Effector CD4-positive, alpha-beta T cell (primary cell): ENCODE data around the gene NDC80.
A peak's percentile ranks its signal among the peaks of the same experiment; 100 is the strongest.
"Not testable (repeated sequence)": the region's sequence is repeated elsewhere in the genome, so short reads cannot be mapped to it uniquely, and the experiment has no call there.

Experiments
- DNase-seq: peaks from one replicate; pipeline ENCODE4 v3.0.0-alpha.2; 2020
- total RNA-seq: gene quantifications from one replicate; lab custom pipeline; 2026; lab: John Stamatoyannopoulos, UW

Gene NDC80
- total RNA-seq, result 9.6 reads per million, percentile 31 among the genes with 10 or more reads in this experiment

GRCh38 chr18:2571200-2572170, at the start of gene NDC80, which contains the start of gene METTL4:
Gene NDC80 (plus strand): TSS chr18:2571557. CDS start chr18:2572986, 1,429 bp downstream.
Gene METTL4 (minus strand): TSS chr18:2571505. CDS start chr18:2567216, 4,289 bp downstream.
- peak; percentile 80 for DNase-seq

GRCh38 chr18:2522112-2522511, 49.2 kb upstream of the NDC80 start:
- DNase-seq, result no peak

- DNase-seq, result not testable (repeated sequence)
Observed at GRCh38 chr18:2524794-2525198, 46.6 kb upstream of the NDC80 start.

GRCh38 chr18:2526329-2526728, 45.0 kb upstream of the NDC80 start:
- DNase-seq, result no peak

DNA sequence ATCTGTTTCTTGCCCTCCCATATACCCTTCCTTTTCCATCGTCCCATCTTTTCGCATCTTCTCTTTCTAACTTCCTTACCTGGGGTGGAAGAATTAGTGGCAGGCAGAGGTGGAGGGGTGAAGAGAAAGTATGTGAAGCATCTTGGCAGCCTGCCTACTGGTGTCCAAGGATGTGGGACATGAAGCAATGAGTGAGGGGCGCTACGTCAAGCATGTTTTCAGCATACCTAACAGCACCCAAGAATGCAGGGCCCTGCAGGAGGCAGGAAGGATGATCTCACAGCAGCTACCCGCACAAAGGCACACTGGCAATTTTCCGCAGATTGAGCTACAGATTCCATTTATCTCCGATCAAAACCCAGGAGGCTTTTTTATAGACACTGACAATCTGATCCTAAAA, 42.2 kb upstream of the NDC80 start:
- no peak for DNase-seq

DNA sequence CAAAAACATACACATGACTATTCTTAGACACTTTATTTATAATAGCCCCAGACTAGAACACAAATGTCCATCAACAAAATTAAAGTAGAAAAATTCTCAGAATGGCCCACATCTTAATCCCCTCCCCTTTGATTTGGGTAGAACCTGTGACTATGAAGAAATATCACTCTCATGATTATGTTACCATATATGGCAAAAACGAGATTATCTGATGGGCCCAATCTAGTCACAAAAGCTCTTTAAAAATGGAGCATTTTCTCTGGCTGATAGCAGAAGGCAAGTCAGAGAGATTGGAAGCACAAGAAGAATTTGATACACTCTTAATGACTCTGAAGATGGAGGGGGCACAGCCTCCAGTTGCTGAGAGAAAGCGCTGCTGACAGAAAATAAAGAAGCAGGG, 39.6 kb upstream of the NDC80 start:
- DNase-seq, result no peak

DNA sequence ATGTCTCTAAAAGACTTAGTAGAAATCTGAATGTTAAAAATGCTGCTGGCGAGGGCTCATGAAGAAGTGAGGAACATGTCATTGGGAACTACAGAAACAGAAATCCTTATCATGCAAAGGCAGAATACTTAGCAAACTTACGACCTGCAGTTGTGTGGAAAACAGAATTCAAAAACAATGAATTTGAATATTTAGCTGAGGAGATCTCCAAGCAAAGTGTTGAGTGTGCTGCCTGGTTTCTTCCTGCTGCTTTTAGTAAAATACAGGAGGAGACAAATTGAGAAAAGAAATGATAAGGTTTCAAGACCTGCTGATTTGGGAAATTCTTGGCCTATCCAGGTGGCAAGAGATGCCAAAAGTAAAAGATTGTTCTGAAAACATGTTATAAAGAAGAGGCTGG, 38.6 kb upstream of the NDC80 start:
- DNase-seq, result no peak

DNA sequence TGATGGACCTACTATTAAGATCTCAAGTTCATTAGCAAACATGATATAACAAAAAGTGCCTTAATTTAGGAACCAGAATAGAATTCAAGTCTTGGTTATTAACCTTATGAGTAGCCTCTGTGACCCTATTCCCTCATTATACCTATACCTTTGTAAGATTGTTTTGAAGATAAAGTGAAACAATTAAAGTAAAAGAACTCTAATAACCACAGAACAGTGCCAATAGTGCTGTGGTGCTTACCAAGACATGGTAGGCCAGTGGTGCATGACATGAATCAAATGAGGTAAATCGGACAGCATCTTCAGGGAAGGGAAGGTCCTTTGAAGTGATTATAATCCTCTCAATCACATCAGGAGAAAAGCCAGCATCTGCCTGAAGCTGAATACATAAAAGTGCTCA, 36.5 kb upstream of the NDC80 start:
- no peak for DNase-seq

- DNase-seq, result no peak
Observed at GRCh38 chr18:2535419-2535910, 35.9 kb upstream of the NDC80 start.

- no peak for DNase-seq
Observed at GRCh38 chr18:2536063-2536462, 35.3 kb upstream of the NDC80 start.

DNA sequence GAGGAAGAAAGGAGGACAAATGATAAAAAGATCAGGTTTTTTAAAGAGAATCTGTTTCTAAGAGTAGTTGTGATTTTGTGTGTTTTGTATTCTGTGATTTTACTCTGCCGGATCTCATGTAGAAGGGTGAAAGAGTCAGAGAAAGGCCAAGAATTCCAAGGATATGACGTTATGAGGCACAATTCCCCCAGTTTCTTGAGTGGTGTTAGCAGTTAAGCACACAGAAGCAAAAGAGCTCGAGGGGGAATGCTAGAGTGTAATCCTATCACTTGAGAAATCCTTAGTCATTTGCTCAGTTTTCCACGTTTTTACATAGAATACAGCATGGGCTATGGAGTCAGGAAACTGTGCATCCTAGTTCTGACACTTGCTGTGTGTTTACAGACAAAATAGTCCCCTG, 34.9 kb upstream of the NDC80 start:
- no peak for DNase-seq

- DNase-seq, result no peak
Observed at GRCh38 chr18:2537296-2537695, 34.1 kb upstream of the NDC80 start.

- no peak for DNase-seq
Observed at GRCh38 chr18:2538236-2538635, 33.1 kb upstream of the NDC80 start.

DNA sequence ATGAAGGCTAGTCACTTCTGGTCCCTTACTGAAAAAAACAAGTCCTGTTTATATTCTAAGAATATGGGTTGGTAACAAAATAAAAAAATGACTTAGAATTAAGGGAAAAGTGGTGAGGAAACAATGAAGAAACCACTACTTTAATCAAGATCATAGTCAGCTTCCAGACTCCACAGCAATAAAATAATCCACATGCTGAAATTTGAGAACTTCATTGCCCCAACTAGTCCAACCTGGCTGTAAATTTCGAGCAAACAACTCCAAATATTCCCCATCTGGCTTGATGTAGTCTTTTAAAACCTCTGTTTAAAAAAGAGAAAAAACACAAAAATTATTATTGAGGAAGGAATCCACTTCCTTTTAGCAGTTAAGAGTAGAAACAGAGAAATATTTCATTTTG, 32.5 kb upstream of the NDC80 start:
- DNase-seq, result no peak

GRCh38 chr18:2540575-2540974, 30.8 kb upstream of the NDC80 start:
- DNase-seq, result no peak

DNA sequence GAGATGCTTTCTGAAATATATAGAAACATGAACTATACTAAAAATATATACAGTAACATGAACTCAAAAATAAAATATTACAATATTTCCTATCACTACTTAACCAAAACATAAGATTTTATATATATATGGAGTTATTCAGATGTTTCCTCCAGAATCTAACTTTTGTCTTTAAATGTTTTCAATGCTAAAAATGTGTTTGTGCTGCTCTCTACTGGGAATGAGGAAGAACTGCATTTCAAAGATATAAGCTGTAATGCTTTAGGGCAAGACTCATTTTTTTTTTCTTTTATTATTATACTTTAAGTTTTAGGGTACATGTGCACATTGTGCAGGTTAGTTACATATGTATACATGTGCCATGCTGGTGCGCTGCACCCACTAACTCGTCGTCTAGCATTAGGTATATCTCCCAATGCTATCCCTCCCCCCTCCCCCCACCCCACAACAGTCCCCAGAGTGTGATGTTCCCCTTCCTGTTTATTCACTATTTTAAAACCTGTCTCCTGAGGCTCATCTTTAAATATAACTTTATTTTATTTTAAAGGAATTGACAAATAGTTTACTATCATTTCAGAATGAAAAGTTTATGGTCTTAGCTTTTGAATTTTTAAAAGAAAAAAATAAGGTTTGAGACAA, 29.3 kb upstream of the NDC80 start:
- DNase-seq, result not testable (repeated sequence)

DNA sequence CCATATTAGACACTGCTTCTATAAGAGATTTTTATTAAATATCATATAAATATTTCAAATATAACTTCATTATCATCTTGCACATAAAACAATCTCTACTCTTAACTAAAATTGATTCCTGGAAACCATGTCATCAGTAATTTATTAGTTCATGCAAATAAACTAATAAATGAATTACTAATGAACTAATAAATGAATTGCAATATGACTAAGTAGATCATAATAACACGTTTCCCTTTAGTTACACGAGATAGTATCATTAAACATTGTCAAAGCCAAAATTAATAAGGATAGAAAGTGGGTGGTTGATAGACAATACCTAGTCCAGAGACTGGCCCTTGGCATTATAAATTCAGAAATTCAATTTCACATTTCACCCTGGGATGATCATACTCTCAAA, 26.2 kb upstream of the NDC80 start:
- DNase-seq, result no peak

DNA sequence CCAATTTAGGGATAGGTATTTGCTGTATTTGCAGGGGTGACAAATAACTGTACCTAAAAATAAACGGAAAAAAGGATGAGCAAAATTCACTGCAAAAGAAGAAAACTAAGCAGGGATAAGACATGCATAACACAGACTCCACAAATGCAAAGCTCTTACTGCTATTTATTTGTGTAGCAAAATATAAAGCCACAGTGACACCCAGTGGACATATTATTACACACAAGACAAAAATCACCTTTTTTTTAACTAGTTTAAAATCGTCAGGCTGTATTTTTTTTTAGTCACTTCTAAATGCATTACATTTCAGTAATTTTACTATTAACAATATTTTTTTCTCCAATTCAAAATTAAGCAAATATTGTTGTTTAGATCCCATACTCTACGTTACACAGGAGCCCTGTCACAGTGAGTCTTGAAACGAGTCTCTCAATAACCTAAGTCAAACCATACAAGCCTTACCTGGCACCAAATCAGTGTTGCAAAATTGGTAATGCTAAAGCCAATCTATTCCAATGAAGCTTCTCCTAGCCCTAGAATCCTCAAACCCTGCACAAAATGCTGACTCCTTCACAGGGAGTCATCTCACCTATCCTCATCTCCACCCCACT, 23.8 kb upstream of the NDC80 start:
- no peak for DNase-seq

- DNase-seq, result no peak
Observed at GRCh38 chr18:2549462-2549861, 21.9 kb upstream of the NDC80 start.

GRCh38 chr18:2551425-2551824, 19.9 kb upstream of the NDC80 start:
- DNase-seq, result no peak

DNA sequence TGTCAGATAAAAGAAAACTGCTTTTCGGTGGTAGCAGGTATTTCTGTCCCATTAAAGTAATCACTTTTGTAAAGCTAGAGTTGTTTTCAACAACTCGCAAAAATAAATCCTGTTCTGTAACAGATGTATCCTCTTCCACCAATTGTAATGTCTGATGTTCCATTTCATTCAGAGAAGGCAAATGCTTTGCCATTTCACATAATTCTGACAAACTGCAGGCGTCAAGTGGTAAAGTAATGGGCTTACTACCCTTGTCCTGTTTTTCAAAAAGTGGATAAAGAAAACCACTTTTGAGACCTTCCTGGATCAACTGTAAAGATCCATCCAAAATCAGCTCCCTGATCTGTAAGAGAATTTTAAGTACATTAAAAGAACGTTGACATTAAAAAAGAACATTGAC, 16.7 kb upstream of the NDC80 start:
- no peak for DNase-seq

DNA sequence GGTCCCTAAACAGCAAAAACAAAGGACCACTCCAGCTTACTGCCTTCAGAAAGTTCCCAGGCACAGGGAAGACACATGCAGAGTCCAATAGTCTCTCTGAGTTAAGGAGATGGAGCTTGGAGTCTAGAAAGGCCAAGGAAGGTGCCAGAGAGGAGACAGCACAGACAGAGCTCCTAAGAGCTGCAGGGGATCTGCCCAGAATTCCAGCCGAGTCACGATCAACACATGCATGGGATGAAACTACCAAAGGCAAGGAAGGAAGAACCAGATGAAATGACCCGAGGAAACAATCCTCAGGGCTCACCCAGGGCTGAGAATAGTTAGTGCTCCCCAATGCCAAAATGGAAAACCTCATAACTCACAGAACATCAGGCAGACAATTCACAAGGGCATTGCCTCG, 15.5 kb upstream of the NDC80 start:
- DNase-seq, result no peak

GRCh38 chr18:2557536-2557935, 13.8 kb upstream of the NDC80 start:
- DNase-seq, result no peak
